HL-60 (cell line): Measurements from ENCODE around the gene TTLL11.

Experiments used
- GABPA ChIP-seq: IDR thresholded peaks from 2 replicates; pipeline ENCODE4 v1.6.1; 2012; ENCODE audit warnings: low read depth
- TF ChIP-seq, protein P1 (sequence below): IDR thresholded peaks from one replicate; pipeline ENCODE4 v1.5.1; 2011; ENCODE audit warnings: low read length, control low read depth, inconsistent platforms; ENCODE audit not compliant: insufficient read depth
- TF ChIP-seq, protein P2 (sequence below): IDR thresholded peaks from 2 replicates; pipeline ENCODE4 v1.6.1; 2012; ENCODE audit warnings: low read depth; ENCODE audit not compliant: insufficient replicate concordance

DNA sequence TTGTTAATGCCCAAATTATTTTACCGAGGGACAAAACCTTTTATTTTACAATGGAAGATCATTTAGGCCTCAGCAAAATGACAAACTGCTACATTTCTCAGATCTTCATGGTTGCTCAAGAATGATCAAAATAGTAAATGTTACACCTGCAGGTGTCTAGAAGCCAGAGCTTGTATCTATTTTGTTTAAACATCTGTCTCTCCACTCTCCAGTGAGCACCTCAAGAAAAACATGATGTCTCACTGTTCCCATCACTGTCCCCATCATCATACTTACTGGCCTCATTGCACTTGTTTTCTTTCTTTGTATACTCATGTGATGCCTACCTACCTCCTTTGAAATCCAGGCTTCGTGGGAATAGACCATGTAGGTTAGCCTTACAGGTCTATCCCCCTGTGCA lies 149.6 kb downstream of the TTLL11 start:
- TF ChIP-seq, protein P1, sequence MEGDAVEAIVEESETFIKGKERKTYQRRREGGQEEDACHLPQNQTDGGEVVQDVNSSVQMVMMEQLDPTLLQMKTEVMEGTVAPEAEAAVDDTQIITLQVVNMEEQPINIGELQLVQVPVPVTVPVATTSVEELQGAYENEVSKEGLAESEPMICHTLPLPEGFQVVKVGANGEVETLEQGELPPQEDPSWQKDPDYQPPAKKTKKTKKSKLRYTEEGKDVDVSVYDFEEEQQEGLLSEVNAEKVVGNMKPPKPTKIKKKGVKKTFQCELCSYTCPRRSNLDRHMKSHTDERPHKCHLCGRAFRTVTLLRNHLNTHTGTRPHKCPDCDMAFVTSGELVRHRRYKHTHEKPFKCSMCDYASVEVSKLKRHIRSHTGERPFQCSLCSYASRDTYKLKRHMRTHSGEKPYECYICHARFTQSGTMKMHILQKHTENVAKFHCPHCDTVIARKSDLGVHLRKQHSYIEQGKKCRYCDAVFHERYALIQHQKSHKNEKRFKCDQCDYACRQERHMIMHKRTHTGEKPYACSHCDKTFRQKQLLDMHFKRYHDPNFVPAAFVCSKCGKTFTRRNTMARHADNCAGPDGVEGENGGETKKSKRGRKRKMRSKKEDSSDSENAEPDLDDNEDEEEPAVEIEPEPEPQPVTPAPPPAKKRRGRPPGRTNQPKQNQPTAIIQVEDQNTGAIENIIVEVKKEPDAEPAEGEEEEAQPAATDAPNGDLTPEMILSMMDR, result no peak
- TF ChIP-seq, protein P2, sequence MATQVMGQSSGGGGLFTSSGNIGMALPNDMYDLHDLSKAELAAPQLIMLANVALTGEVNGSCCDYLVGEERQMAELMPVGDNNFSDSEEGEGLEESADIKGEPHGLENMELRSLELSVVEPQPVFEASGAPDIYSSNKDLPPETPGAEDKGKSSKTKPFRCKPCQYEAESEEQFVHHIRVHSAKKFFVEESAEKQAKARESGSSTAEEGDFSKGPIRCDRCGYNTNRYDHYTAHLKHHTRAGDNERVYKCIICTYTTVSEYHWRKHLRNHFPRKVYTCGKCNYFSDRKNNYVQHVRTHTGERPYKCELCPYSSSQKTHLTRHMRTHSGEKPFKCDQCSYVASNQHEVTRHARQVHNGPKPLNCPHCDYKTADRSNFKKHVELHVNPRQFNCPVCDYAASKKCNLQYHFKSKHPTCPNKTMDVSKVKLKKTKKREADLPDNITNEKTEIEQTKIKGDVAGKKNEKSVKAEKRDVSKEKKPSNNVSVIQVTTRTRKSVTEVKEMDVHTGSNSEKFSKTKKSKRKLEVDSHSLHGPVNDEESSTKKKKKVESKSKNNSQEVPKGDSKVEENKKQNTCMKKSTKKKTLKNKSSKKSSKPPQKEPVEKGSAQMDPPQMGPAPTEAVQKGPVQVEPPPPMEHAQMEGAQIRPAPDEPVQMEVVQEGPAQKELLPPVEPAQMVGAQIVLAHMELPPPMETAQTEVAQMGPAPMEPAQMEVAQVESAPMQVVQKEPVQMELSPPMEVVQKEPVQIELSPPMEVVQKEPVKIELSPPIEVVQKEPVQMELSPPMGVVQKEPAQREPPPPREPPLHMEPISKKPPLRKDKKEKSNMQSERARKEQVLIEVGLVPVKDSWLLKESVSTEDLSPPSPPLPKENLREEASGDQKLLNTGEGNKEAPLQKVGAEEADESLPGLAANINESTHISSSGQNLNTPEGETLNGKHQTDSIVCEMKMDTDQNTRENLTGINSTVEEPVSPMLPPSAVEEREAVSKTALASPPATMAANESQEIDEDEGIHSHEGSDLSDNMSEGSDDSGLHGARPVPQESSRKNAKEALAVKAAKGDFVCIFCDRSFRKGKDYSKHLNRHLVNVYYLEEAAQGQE, result no peak
- TF ChIP-seq GABPA, result no peak
